Thyroid gland (tissue), 4 donors: ENCODE measurements around the gene SPAG5.

ENCODE experiments used
- CTCF ChIP-seq, 6 experiments: fragments of 200-600 bp in 3 of 6; fragments of 450-650 bp in 3 of 6; sonication (generic) in 3 of 6; IDR thresholded peaks; one replicate each; pipeline ENCODE4 v1.5.1; 2016 to 2019; ENCODE audit warnings: antibody characterized with exemption in 6 of 6, mild to moderate bottlenecking in 2 of 6, inconsistent platforms in 1 of 6, moderate library complexity in 1 of 6
- POLR2A ChIP-seq, 2 donors: fragments of 450-650 bp; IDR thresholded peaks; one replicate each; pipeline ENCODE4 v1.6.1; 2017; ENCODE audit warnings: antibody characterized with exemption in 2 of 2, mild to moderate bottlenecking in 2 of 2, moderate library complexity in 1 of 2

GRCh38 chr17:28537219-28537610, 61.6 kb downstream of the SPAG5 start:
- TF ChIP-seq CTCF (IDR thresholded peaks at IDR 0.05) (no peak), POLR2A (IDR thresholded peaks at IDR 0.05) (no peak)
